NCI-H1092 (cell line): ENCODE results near the gene CFAP46.
A peak's percentile ranks its signal among the peaks of the same experiment; 100 is the strongest.
"Not testable (repeated sequence)": the region's sequence is repeated elsewhere in the genome, so short reads cannot be mapped to it uniquely, and the experiment has no call there.

Experiments used
- DNase-seq: peaks from one replicate; lab custom pipeline; 2025; lab: John Stamatoyannopoulos, UW

Gene CFAP46

GRCh38 chr10:132926777-132927650, 15.4 kb downstream of the CFAP46 start:
- DNase-seq: no peak

DNA sequence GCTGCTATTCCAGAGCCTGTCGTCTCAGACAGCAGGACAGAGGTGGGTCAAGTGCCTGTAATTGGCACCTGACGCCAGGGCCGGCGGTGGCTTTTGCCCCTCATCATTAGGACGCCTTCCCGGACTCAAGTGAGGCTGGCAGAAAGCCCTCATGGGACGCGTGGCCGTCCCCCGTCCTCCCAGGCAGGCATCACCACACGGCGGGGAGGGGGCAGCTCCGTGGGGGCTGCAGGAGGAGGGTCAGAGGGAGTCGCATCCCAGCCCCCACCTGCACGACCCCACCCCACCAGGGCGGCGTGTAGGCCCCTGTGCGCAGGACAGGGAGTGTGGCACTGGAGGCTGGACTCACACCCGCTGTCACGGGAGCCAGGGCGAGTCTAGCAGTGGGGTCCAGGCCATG, 16.3 kb downstream of the CFAP46 start:
- no peak for DNase-seq

DNA sequence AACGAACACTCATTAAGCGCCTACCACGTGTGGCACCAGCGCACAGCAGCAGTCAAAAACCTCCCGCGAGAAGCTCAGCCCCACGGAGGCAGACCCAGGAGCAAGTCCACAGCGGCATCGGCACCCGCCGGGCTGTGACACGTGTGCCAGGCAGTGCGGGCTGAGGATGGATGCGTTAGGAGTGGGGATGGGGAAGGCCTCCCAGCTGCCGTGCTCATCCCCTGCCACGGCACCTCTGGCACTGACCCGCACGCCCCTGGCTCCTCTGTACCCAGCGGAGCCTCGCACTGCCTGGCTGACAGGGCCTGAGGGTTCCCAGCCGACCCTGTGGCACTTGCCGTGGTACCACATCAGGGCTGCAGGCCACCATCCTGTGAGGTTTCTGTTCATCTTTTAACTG, 16.8 kb downstream of the CFAP46 start:
- DNase-seq: no peak

GRCh38 chr10:132925071-132925561, 17.3 kb downstream of the CFAP46 start:
- no peak for DNase-seq

GRCh38 chr10:132924046-132924952, 18.1 kb downstream of the CFAP46 start:
- DNase-seq: no peak

DNA sequence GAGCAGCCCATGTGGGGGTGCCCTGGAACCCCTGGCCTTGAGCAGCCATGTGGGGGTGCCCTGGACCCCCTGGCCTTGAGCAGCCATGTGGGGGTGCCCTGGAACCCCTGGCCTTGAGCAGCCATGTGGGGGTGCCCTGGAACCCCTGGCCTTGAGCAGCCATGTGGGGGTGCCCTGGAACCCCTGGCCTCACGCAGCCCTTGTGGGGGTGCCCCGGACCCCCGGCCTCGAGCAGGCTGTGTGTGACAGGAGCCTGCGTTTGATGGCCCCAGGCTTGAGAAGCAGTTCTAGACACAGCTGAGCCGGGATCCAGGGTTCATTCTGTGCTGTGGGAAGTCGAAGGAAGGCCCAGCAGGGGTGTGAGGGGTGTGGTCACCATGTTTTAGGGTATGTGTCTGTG, 19.0 kb downstream of the CFAP46 start:
- not testable (repeated sequence) for DNase-seq

- DNase-seq: no peak
Measured at GRCh38 chr10:132922872-132923271, 19.5 kb downstream of the CFAP46 start.

DNA sequence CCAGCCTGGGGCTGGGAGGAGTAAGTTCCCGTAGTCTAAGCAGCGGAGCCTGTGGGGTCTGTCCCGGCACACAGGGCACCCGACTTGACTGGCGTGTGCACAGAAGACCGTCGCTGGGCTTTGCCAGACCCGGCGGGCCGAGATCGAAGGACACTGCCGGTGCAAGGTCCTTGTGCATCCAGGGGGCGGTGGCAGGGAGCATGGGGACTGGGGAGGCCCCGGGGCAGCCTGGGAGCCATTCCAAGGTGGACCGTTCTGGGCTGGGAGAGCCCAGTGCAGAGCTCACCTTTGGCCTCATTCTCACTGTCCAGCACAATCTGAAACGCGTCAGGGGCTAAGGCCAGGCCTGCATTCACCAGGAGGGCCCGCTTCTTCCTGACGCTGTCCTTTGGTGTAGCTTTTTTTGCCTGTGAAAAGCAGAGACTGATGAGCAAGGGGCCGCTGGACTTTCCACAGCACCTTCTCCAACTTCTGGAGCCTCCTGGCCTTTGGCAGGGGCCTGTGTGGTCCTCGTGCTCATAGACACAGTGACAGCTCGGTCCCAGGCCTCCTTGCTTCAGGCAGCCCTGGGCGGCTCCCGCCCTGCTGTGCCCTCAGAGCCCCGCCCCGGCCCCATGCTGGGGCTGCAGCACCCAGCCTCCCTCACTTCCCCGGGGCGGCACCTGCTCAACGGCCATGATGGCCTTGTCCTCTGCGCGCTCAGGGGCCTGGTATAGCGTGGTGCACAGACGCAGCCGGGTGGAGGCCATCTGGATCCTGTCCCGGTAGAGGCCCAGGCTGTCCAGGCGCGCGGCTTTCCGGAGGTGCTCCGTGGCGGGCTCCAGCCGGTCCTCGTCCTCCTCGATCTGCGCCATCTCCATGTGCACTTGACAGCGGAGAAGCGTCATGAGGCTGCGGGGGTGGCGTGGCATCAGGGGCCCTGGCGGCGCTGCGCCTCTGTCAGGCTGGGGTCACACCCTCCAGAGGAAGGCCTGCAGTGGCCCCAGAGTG, 20.3 kb downstream of the CFAP46 start:
- DNase-seq: no peak

GRCh38 chr10:132921086-132921485, 21.3 kb downstream of the CFAP46 start:
- DNase-seq: no peak

DNA sequence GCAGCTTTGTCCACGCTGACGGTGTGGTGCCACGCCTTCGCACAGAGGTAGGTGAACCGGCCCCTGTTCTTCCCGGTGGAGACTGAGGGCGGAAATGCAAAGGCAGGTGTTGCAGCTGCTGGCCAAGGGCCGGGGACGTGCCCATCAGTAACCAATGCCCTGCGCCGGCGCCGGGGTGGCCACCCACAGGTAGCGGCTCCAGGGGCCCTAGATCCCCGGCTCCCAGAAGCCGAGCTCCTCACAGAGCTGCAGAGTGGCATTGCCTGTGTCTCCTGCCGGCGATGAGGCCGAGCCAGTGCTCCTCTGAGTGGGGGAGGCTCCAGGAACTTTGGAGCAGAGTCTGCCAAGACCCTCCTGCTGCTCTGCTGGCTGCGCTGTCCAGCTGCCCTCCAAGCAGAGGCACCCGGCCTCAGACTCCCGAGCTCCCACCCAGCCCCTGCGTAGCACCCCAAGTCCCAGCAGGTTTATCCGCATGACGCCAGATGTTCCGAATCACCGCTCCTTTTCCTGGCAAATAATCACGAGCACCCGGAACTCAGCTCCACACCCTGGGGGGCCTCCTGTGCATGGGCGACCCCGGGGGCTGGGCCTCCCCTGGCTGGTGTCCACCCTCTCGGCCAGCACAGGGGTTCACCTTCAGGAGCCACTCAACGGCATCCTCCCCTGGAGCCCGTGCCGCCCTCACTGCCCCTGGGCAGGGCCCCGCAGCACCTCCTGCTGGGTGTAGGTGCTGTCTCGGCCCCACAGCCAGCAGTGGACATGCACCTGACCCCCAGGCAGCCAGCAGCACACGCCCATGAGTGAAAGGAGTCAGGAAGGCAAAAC, 22.1 kb downstream of the CFAP46 start:
- DNase-seq: no peak

GRCh38 chr10:132919374-132920100, 22.8 kb downstream of the CFAP46 start:
- no peak for DNase-seq

GRCh38 chr10:132918617-132919373, 23.6 kb downstream of the CFAP46 start:
- DNase-seq: no peak

DNA sequence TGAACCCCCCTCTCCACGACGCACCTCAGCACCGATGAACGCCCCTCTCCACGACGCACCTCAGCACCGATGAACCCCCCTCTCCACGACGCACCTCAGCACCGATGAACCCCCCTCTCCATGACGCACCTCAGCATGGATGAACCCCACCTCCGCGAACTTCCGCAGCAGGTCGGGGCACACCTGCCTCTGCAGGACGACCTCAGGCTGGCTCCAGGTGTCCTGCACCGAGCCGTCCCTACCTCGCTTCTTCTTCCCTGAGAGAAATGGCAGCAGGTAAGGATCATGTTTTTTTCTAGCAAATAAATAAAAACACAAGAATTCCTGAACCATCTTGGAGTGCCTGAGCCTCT, 24.1 kb downstream of the CFAP46 start:
- no peak for DNase-seq

DNA sequence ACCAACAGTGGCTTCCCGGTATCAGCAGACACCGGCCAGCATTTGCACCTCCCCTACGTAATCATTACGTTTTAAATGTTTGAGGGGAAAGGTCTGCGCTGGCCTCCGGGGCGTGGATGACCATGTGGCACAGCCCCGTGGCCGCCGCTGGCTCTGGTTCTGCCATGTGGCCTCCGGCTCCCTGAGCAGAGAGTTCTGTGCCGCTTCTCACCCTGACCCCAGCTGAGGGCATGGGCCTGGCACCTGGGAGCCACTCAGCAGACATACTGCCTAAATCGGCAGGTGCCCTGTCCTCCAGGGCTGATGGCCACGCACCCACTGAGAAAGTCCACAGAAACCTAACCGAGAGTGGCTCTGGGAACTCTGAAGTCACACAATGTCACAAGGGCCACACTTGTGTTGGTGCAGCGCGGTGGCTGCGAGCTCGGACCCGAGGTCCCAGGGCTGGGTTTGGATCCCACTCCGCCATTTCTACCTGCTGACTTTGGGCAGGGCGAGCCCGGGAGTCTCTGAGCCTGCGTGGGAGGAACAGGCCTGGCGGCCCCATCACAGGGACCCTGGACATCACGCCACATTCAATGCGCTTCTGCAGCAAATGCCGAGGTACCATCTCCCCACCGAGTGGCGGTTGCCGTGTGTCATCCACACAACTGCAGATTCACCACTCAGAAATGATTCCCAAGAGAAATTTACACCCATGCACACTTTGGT, 25.3 kb downstream of the CFAP46 start:
- no peak for DNase-seq

DNA sequence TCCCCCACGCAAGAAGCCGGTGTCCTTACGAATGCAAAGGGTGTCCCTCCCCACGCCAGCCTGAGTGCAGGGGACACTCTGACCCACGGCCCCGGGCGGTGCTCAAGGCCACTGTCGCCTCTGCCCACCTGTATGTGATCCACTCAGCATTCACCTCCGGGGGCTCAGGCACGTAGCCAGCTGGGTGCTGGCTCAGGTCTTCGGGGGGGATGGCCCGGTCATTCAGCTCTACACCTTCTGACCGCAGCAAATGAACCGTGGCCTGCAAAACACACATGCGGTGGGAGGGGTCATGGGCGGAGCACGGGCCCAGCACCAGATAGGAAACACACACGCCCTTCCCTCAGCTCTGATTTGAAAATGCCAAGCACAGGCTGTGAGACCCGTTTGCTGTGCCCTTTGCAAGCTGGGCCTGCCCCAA, 25.9 kb downstream of the CFAP46 start:
- DNase-seq: no peak

- DNase-seq: peak; percentile 34
Measured at GRCh38 chr10:132915411-132915810, 27.0 kb downstream of the CFAP46 start.

- no peak for DNase-seq
Measured at GRCh38 chr10:132914732-132915131, 27.6 kb downstream of the CFAP46 start.

DNA sequence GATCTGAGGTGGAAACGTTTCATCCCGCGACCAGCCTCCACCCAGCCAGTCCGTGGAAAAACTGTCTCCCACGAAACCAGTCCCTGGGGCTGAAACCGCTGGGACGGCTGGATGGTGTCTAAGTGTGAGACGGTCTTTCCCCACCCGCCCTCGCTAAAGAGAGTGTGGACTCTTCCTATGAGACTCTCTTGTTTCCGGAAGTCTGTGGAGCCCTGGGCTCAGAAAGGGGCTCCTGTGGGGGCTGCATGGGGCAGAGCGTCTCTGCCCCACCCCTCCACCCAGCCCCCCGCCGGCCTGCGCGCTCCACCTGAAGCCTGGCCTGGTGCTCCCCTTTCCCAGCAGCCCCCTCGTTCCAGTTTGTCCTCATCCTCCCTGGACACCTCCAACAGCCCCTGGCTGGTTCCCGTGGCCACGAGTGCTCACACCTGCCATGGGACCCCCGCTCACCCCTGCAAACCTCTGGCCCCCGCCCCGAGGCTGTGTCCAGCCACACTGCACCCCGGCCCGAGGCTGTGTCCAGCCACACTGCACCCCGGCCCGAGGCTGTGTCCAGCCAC, 28.7 kb downstream of the CFAP46 start:
- no peak for DNase-seq
